H1 (cell line): Measurements from ENCODE around the gene EPS8. TPM values are rescaled to one million over a fixed set of nuclear protein-coding genes. Genes with fewer than 3 reads are reported as not detected.

Experiments
- CTCF ChIA-PET: fragments of 300-600 bp; sonication (Branson Sonifier 250); formaldehyde crosslinking; loops from one replicate; lab custom pipeline; 2021; ENCODE audit not compliant: partially characterized antibody; lab: Charles Lee
- POLR2A ChIA-PET: fragments of 300-600 bp; sonication (Branson Sonifier 250); formaldehyde crosslinking; loops from one replicate; lab custom pipeline; 2021; ENCODE audit warnings: inconsistent platforms; ENCODE audit not compliant: partially characterized antibody; lab: Charles Lee
- DNase-seq, 2 experiments: peaks; one replicate each; pipeline versions ENCODE4 v3.0.0 to v3.0.0-alpha.2; 2010 to 2022; ENCODE audit warnings: low spot score in 2 of 2, low read depth in 1 of 2, mixed read lengths in 1 of 2
- FAIRE-seq: peaks from 2 replicates; lab custom pipeline; 2011; peaks lifted over from hg19 to GRCh38; lab: Jason Lieb, UNC
- H2AFZ ChIP-seq: 2 replicates; pipeline ENCODE4 v1.8.1; 2012; ENCODE audit warnings: low read length, inconsistent platforms
- H2AK5ac ChIP-seq: 2 replicates; pipeline ENCODE4 v1.6.1; 2013; ENCODE audit warnings: low read depth, low read length
- H2BK120ac ChIP-seq: replicated peaks from 2 replicates; pipeline ENCODE3; 2013; ENCODE audit warnings: low read depth, low read length, inconsistent platforms
- H2BK12ac ChIP-seq: 2 replicates; pipeline ENCODE4 v1.6.1; 2013; ENCODE audit warnings: low read depth, low read length
- H2BK15ac ChIP-seq: 2 replicates; pipeline ENCODE4 v1.6.1; 2013; ENCODE audit warnings: low read length
- H2BK20ac ChIP-seq: 2 replicates; pipeline ENCODE4 v1.6.1; 2013; ENCODE audit warnings: low read length
- H2BK5ac ChIP-seq: 2 replicates; pipeline ENCODE4 v1.6.1; 2013; ENCODE audit warnings: low read depth, low read length
- H3K14ac ChIP-seq: 2 replicates; pipeline ENCODE4 v1.6.1; 2013; ENCODE audit warnings: inconsistent platforms; ENCODE audit not compliant: insufficient read length
- H3K18ac ChIP-seq: 2 replicates; pipeline ENCODE4 v1.6.1; 2013; ENCODE audit warnings: low read length; ENCODE audit errors: extremely low read depth
- H3K23ac ChIP-seq: 2 replicates; pipeline ENCODE4 v1.6.1; 2013; ENCODE audit warnings: inconsistent platforms; ENCODE audit not compliant: insufficient read length
- H3K23me2 ChIP-seq: 2 replicates; pipeline ENCODE4 v1.6.1; 2013; ENCODE audit warnings: low read depth, low read length
- H3K27ac ChIP-seq: 2 replicates; pipeline ENCODE4 v1.6.1; 2011; ENCODE audit warnings: low read depth, low read length, inconsistent platforms
- H3K27me3 ChIP-seq, 4 experiments: replicated peaks in 1 of 4; 1 replicate in 1 of 4; 2 replicates in 3 of 4; pipeline versions ENCODE4 v1.6.1 to v1.8.1; 2011 to 2013; ENCODE audit warnings: low read length in 3 of 4, mild to moderate bottlenecking in 3 of 4, inconsistent platforms in 2 of 4, mixed read lengths in 2 of 4, moderate library complexity in 1 of 4; ENCODE audit not compliant: control insufficient read depth in 3 of 4, insufficient read depth in 3 of 4; ENCODE audit errors: extremely low read depth in 1 of 4
- H3K36me3 ChIP-seq, 4 experiments: 2 replicates each; pipeline versions ENCODE4 v1.6.1 to v1.8.1; 2011 to 2013; ENCODE audit warnings: mild to moderate bottlenecking in 4 of 4, low read length in 3 of 4, moderate library complexity in 2 of 4, control low read depth in 1 of 4, inconsistent platforms in 1 of 4; ENCODE audit not compliant: insufficient read depth in 4 of 4, control insufficient read depth in 2 of 4
- H3K4ac ChIP-seq: replicated peaks from 2 replicates; pipeline ENCODE3; 2013; ENCODE audit warnings: low read length, low read depth, mixed read lengths, inconsistent platforms; ENCODE audit not compliant: insufficient read length
- H3K4me1 ChIP-seq, 4 experiments: replicated peaks in 1 of 4; 1 replicate in 1 of 4; 2 replicates in 3 of 4; pipeline versions ENCODE4 v1.6.1 to v1.8.1; 2011 to 2013; ENCODE audit warnings: low read length in 3 of 4, inconsistent platforms in 2 of 4, mixed read lengths in 1 of 4; ENCODE audit not compliant: insufficient read depth in 4 of 4, control insufficient read depth in 3 of 4
- H3K4me2 ChIP-seq, 2 experiments: 2 replicates each; pipeline versions ENCODE4 v1.6.1 to v1.8.1; 2011 to 2013; ENCODE audit warnings: low read depth in 2 of 2, low read length in 2 of 2, control low read depth in 1 of 2, inconsistent platforms in 1 of 2, mild to moderate bottlenecking in 1 of 2; ENCODE audit not compliant: insufficient read depth in 1 of 2
- H3K4me3 ChIP-seq, 4 experiments: fragments of 200-600, 300-600 bp in 1 of 4; sonication (generic), shearing (Covaris generic), sonication (Bioruptor Twin) in 1 of 4; 2 replicates each; pipeline versions ENCODE4 v1.5.1 to v1.8.1; 2011 to 2016; ENCODE audit warnings: low read length in 4 of 4, low read depth in 3 of 4, control low read depth in 2 of 4, inconsistent platforms in 2 of 4, mild to moderate bottlenecking in 2 of 4, mixed read lengths in 1 of 4, moderate library complexity in 1 of 4; ENCODE audit not compliant: insufficient read depth in 2 of 4; ENCODE audit errors: extremely low read depth in 1 of 4
- H3K56ac ChIP-seq: replicated peaks from 2 replicates; pipeline ENCODE3; 2013; ENCODE audit warnings: low read depth, mild to moderate bottlenecking, mixed read lengths, low read length, inconsistent platforms; ENCODE audit not compliant: insufficient read length
- H3K79me1 ChIP-seq: 2 replicates; pipeline ENCODE4 v1.6.1; 2013; ENCODE audit warnings: low read depth, low read length, control low read depth
- H3K79me2 ChIP-seq, 2 experiments: 2 replicates each; pipeline versions ENCODE4 v1.6.1 to v1.8.1; 2012 to 2013; ENCODE audit warnings: low read length in 2 of 2, mild to moderate bottlenecking in 2 of 2, inconsistent platforms in 1 of 2; ENCODE audit not compliant: insufficient read depth in 2 of 2, control insufficient read depth in 1 of 2
- H3K9ac ChIP-seq, 4 experiments: replicated peaks in 1 of 4; 1 replicate in 1 of 4; 2 replicates in 3 of 4; pipeline versions ENCODE4 v1.6.1 to v1.8.1; 2011 to 2013; ENCODE audit warnings: low read depth in 3 of 4, low read length in 3 of 4, control low read depth in 2 of 4, mild to moderate bottlenecking in 2 of 4, moderate library complexity in 2 of 4, inconsistent platforms in 1 of 4; ENCODE audit errors: extremely low read depth in 1 of 4
- H3K9me3 ChIP-seq, 2 experiments: 2 replicates each; pipeline versions ENCODE4 v1.6.1 to v1.8.1; 2012 to 2013; ENCODE audit warnings: mild to moderate bottlenecking in 2 of 2, moderate library complexity in 2 of 2, control low read depth in 1 of 2, inconsistent platforms in 1 of 2, low read depth in 1 of 2, low read length in 1 of 2, mixed read lengths in 1 of 2; ENCODE audit not compliant: insufficient read depth in 2 of 2
- H4K20me1 ChIP-seq, 2 experiments: replicated peaks in 1 of 2; 2 replicates each; pipeline versions ENCODE3 to v1.8.1; 2011 to 2013; ENCODE audit warnings: inconsistent platforms in 2 of 2, low read length in 2 of 2, mild to moderate bottlenecking in 1 of 2; ENCODE audit not compliant: insufficient read depth in 2 of 2, control insufficient read depth in 1 of 2
- H4K5ac ChIP-seq: 2 replicates; pipeline ENCODE4 v1.6.1; 2013; ENCODE audit warnings: low read length, low read depth, mixed read lengths, inconsistent platforms; ENCODE audit not compliant: insufficient read length
- H4K8ac ChIP-seq: 2 replicates; pipeline ENCODE4 v1.8.0; 2013; ENCODE audit warnings: mild to moderate bottlenecking, moderate library complexity, low read length, inconsistent platforms; ENCODE audit not compliant: insufficient read depth; ENCODE audit errors: extremely low read depth
- H4K91ac ChIP-seq: replicated peaks from 2 replicates; pipeline ENCODE3; 2013; ENCODE audit warnings: low read length, mixed read lengths, inconsistent platforms; ENCODE audit not compliant: insufficient read length
- ATF3 ChIP-seq: IDR thresholded peaks from 2 replicates; pipeline ENCODE4 v1.6.1; 2011; ENCODE audit warnings: low read depth, mild to moderate bottlenecking, low read length; ENCODE audit not compliant: insufficient read depth
- CHD2 ChIP-seq: IDR thresholded peaks from 2 replicates; pipeline ENCODE4 v1.6.1; 2012; ENCODE audit warnings: low read length, improper control_type of control experiment
- E2F6 ChIP-seq: IDR thresholded peaks from 2 replicates; pipeline ENCODE4 v1.6.1; 2012; ENCODE audit warnings: inconsistent platforms
- GTF2F1 ChIP-seq: IDR thresholded peaks from 2 replicates; pipeline ENCODE4 v1.6.1; 2012; ENCODE audit warnings: low read depth, low read length, improper control_type of control experiment, borderline replicate concordance
- NRF1 ChIP-seq: IDR thresholded peaks from 2 replicates; pipeline ENCODE4 v1.6.1; 2011; ENCODE audit warnings: mild to moderate bottlenecking, low read depth, low read length, improper control_type of control experiment
- POLR2A ChIP-seq, 2 experiments: IDR thresholded peaks; 1 replicate in 1 of 2; 2 replicates in 1 of 2; pipeline ENCODE4 v1.6.1; 2011; ENCODE audit warnings: low read depth in 2 of 2, low read length in 2 of 2, mild to moderate bottlenecking in 2 of 2; ENCODE audit errors: control extremely low read depth in 1 of 2
- RAD21 ChIP-seq, 2 experiments: IDR thresholded peaks in 1 of 2; conservative IDR thresholded peaks in 1 of 2; 2 replicates each; pipeline ENCODE4 v1.6.1; 2011; ENCODE audit warnings: low read depth in 2 of 2, low read length in 2 of 2, improper control_type of control experiment in 1 of 2, inconsistent platforms in 1 of 2, mild to moderate bottlenecking in 1 of 2, moderate library complexity in 1 of 2
- TBP ChIP-seq: IDR thresholded peaks from 2 replicates; pipeline ENCODE4 v1.6.1; 2011; ENCODE audit warnings: low read depth, low read length, improper control_type of control experiment
- USF2 ChIP-seq: IDR thresholded peaks from 2 replicates; pipeline ENCODE4 v1.6.1; 2011; ENCODE audit warnings: low read length, improper control_type of control experiment
- YY1 ChIP-seq: IDR thresholded peaks from 2 replicates; pipeline ENCODE4 v1.6.1; 2011; ENCODE audit warnings: low read depth, mild to moderate bottlenecking, low read length
- ZNF274 ChIP-seq: IDR thresholded peaks from 2 replicates; pipeline ENCODE4 v1.7.0; 2012; ENCODE audit warnings: low read length, borderline replicate concordance; ENCODE audit errors: extremely low read depth
- WGBS, 2 experiments: shearing (Covaris generic) in 1 of 2; methylation state at CpG; one replicate each; pipeline versions ENCODE4 v1.1.6 to v1.1.7; 2013 to 2015; ENCODE audit warnings: low lambda C conversion rate in 2 of 2, mixed read lengths in 2 of 2, inconsistent platforms in 1 of 2, low coverage in 1 of 2, missing lambda C conversion rate in 1 of 2; ENCODE audit not compliant: insufficient replicate concordance in 2 of 2, insufficient coverage in 1 of 2, insufficient read length in 1 of 2; ENCODE audit errors: extremely low coverage in 1 of 2, missing lambda C conversion rate in 1 of 2; 5-methylcytosine and 5-hydroxymethylcytosine counted together
- polyA plus RNA-seq, 7 experiments: library from polyadenylated mRNA; depleted of rRNA in 3 of 7; stranded (reverse) in 5 of 7; unstranded in 2 of 7; fragments of >200 nt in 5 of 7; fragments of 200-250 nt in 2 of 7; gene quantifications; 1 replicate in 5 of 7; 2 replicates in 1 of 7; 4 replicates in 1 of 7; pipeline versions ENCODE4 v1.2.1 to v1.2.3, GENCODE V29; 2011 to 2013; ENCODE audit warnings: missing spikeins in 2 of 7, mixed read lengths in 2 of 7
- total RNA-seq: library from RNA; stranded (reverse); fragmentation: NEBNext Ultra II Directional; extraction: Animal tissue kit (Norgen Biotek cat#: 25700); gene quantifications from 2 replicates; pipeline ENCODE4 v1.2.1, GENCODE V29; 2021

EPS8 gene
- total and polyA plus RNA-seq, 2 of the 8 experiments (the other 6 are each of a cell fraction or from before 2014, with no cell fraction given): 3.0 to 4.6 TPM

- H3K9me3 ChIP-seq: no peaks in the 10 kb centered on the region
- no peak overlapping the region for H2BK12ac ChIP-seq
- no peaks in the 10 kb centered on the region for H3K23me2 ChIP-seq
- H3K23ac ChIP-seq: no peak overlapping the region
- H2AFZ ChIP-seq: no peak overlapping the region
- no peak overlapping the region for H3K4me2 ChIP-seq
- no peak overlapping the region for H2BK5ac ChIP-seq
- no peak for DNase-seq
- H4K20me1 ChIP-seq: no peaks in the 10 kb centered on the region
- H2BK15ac ChIP-seq: no peak overlapping the region
- no peaks in the 10 kb centered on the region for H3K79me2 ChIP-seq
- H3K14ac ChIP-seq: no peak overlapping the region
- no peaks in the 10 kb centered on the region for H3K4me1 ChIP-seq
- no peak overlapping the region for H3K4me3 ChIP-seq
- POLR2A ChIA-PET: no interaction called here
- no peaks in the 10 kb centered on the region for H3K27me3 ChIP-seq
- H2AK5ac ChIP-seq: no peak overlapping the region
- WGBS, 2 experiments: 95% methylated on average over 5 of the region's 5 CpGs; no CpG with 5 or more reads in 1 of the 2 experiments
- no peak overlapping the region for H3K9ac ChIP-seq
- H2BK120ac ChIP-seq: no peak overlapping the region
- no peak overlapping the region for H3K56ac ChIP-seq
- no peak overlapping the region for H2BK20ac ChIP-seq
- no peak overlapping the region for H4K8ac ChIP-seq
- H4K91ac ChIP-seq: no peak overlapping the region
- H3K4ac ChIP-seq: no peak overlapping the region
- no peaks in the 10 kb centered on the region for H3K36me3 ChIP-seq
- no peak overlapping the region for H3K18ac ChIP-seq
- H3K27ac ChIP-seq: no peak overlapping the region
- no peak overlapping the region for H4K5ac ChIP-seq
- FAIRE-seq: no peak
- no peaks in the 10 kb centered on the region for H3K79me1 ChIP-seq
- CTCF ChIA-PET: interaction anchor here (1.4 kb wide), 1 partner anchor 12 kb away, joined by 3 read pairs; no protein-coding TSS in a partner anchor
- no peak for TF ChIP-seq E2F6
- no peak for TF ChIP-seq NRF1
- TF ChIP-seq CHD2: no peak
- no peak for TF ChIP-seq ZNF274
- TF ChIP-seq USF2: no peak
- TF ChIP-seq RAD21 (IDR thresholded peaks at IDR 0.05 in 1 of 2, conservative IDR thresholded peaks at IDR 0.05 in 1 of 2; ENCODE audit: low read depth in 2 of 2, low read length in 2 of 2): no peak
- no peak for TF ChIP-seq YY1
- no peak for TF ChIP-seq ATF3
- TF ChIP-seq GTF2F1: no peak
- no peak for TF ChIP-seq POLR2A (IDR thresholded peaks at IDR 0.05; ENCODE audit: control extremely low read depth in 1 of 2, low read depth in 2 of 2, low read length in 2 of 2)
- TF ChIP-seq TBP: no peak
Measured at GRCh38 chr12:15672671-15673270, 116.4 kb downstream of the EPS8 start.
